Measurements from ENCODE around the gene APBA2. TPM values are rescaled to one million over a fixed set of nuclear protein-coding genes. Genes with fewer than 3 reads are reported as not detected.

APBA2 gene
- total RNA-seq, 1 experiment from 2014 or later: 53.3 TPM

GRCh38 chr15:29059871-29060640 lies 174.3 kb downstream of the APBA2 start:
- H3K27ac ChIP-seq: no peak overlapping the region
- H3K36me3 ChIP-seq: no peaks in the 10 kb centered on the region

DNA sequence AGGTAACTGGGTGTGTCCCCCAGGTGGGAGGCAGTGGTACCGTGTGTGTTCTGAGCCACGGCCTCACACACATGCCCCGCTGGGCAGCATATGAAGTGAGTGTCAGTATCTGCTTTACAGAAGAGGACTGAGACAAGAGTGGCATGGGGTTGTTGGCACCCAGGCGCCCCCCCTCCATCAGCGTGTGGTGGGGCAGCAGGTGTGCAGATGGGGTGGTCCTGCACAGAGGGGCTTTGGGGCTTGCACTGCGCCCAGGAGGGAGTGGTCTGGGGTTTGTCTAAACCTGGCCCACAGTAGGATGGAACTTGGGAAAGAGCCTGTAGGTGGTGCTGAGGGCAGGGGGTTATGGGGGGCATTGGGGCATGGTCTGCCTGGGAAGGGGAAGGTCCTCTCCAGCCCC lies 176.0 kb downstream of the APBA2 start:
- no peaks in the 10 kb centered on the region for H3K27me3 ChIP-seq (replicated peaks)
- no peaks in the 10 kb centered on the region for H3K36me3 ChIP-seq
- no peak for DNase-seq (ENCODE audit: low read depth in 1 of 2, low spot score in 2 of 2)
- no peaks in the 10 kb centered on the region for H3K4me1 ChIP-seq (replicated peaks)
- H3K9me3 ChIP-seq (replicated peaks): peaks cover 10% of the 10 kb centered on the region
- H3K27ac ChIP-seq: no peak overlapping the region
- H3K4me3 ChIP-seq: no peak overlapping the region

More at GRCh38 chr15:29059871-29060640, 174.3 kb downstream of the APBA2 start:
- H3K4me1 ChIP-seq (replicated peaks): no peaks in the 10 kb centered on the region
- DNase-seq (ENCODE audit: low read depth in 1 of 2, low spot score in 2 of 2): no peak
- no peak overlapping the region for H3K4me3 ChIP-seq
- H3K27me3 ChIP-seq (replicated peaks): no peaks in the 10 kb centered on the region
- H3K9me3 ChIP-seq (replicated peaks): peaks cover 10% of the 10 kb centered on the region

GRCh38 chr15:29062179-29062591 lies 176.4 kb downstream of the APBA2 start:
- no peak overlapping the region for H3K4me3 ChIP-seq
- no peaks in the 10 kb centered on the region for H3K36me3 ChIP-seq
- DNase-seq (ENCODE audit: low read depth in 1 of 2, low spot score in 2 of 2): no peak

DNA sequence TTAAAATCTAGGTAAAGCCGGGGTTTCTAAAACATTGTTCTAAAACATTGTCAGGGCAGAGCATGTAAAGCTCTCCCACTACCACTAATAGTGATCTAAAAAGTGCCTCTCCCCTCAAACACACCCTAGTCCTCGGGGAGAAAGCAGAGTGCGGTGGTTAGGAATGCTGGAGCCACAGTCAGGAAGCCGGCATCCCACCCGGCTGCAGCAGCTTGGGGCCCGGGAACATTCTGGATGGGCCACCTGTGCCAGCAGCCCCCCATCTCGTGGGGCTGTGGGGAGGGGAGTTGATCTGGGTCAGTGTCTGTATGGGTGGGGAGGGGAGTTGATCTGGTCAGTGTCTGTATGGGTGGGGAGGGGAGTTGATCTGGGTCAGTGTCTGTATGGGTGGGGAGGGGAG lies 176.9 kb downstream of the APBA2 start:
- Histone ChIP-seq H3K27me3 (replicated peaks) (no peaks in the 10 kb centered on the region), H3K36me3 (no peaks in the 10 kb centered on the region), H3K9me3 (replicated peaks) (peaks cover 10% of the 10 kb centered on the region), H3K4me3 (no peak overlapping the region), H3K27ac (no peak overlapping the region), H3K4me1 (replicated peaks) (no peaks in the 10 kb centered on the region)
- DNase-seq (ENCODE audit: low read depth in 1 of 2, low spot score in 2 of 2): no peak

More at GRCh38 chr15:29062179-29062591, 176.4 kb downstream of the APBA2 start:
- H3K4me1 ChIP-seq (replicated peaks): no peaks in the 10 kb centered on the region
- no peak overlapping the region for H3K27ac ChIP-seq
- no peaks in the 10 kb centered on the region for H3K27me3 ChIP-seq (replicated peaks)
- peaks cover 10% of the 10 kb centered on the region for H3K9me3 ChIP-seq (replicated peaks)

DNA sequence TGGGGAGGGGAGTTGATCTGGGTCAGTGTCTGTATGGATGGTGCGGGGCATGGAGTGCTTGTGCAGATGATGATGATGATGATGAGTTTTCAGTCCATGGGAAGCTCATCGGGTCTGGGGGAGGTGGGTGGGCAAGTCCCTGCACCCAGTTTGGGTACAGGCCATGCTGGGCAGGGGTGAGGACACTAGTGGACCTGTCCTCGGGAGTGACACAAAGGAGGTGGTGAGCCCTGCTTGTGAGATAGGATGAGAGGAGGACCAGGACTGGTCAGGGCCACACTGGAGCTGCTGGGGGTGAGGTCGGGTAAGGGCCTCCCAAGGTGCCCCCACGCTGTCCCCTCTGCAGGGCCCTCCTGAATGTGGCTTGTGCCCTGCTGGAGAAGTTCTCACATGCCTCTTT lies 177.9 kb downstream of the APBA2 start:
- Histone ChIP-seq H3K4me1 (replicated peaks) (no peaks in the 10 kb centered on the region), H3K4me3 (no peak overlapping the region), H3K27ac (no peak overlapping the region), H3K9me3 (replicated peaks) (peaks cover 10% of the 10 kb centered on the region), H3K27me3 (replicated peaks) (no peaks in the 10 kb centered on the region), H3K36me3 (no peaks in the 10 kb centered on the region)
- no peak for DNase-seq (ENCODE audit: low read depth in 1 of 2, low spot score in 2 of 2)

DNA sequence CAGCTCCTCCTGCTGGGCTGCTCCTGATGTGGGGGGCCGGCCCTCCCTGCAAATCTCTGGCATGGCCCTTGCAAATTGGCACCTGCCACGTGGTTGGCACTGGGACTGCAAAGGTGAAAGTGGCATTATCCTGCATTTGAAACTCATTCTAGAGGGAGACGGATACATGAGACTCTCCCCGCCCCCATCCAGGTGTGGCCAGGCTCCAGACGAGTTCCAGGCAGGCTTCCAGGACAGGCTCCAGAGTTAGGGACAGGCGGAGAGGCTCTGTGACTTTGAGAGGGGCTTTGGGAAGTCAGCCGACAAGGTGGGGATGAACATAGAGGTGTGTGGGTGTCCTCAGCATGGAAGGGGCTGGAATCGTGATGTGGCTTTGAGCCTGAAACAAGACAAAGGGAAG lies 178.5 kb downstream of the APBA2 start:
- Histone ChIP-seq H3K27me3 (replicated peaks) (no peaks in the 10 kb centered on the region), H3K27ac (no peak overlapping the region), H3K4me1 (replicated peaks) (peaks cover 3% of the 10 kb centered on the region), H3K9me3 (replicated peaks) (peaks cover 3% of the 10 kb centered on the region; the same call in 1 of the 2 replicates), H3K4me3 (no peak overlapping the region), H3K36me3 (no peaks in the 10 kb centered on the region)
- DNase-seq (ENCODE audit: low read depth in 1 of 2, low spot score in 2 of 2): no peak

DNA sequence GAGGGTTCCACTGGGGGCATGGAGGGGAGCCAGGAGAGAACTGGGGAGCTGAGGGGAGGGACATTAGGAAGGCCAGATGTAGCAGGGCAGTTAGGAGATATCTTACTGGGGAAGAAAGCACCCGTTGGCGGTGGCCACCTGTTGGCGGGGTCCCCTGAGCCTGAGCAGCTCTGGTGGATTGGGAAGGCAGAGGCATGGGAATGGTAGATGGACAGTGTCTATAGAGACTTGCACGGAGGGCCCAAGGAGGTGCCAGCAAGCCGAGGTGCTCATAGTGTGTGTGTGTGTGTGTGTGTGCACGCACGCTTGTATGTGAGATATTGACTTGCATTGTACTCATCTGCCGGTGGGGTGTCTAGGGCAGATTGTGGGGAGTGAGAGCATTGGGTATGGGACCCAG lies 179.0 kb downstream of the APBA2 start:
- H3K4me3 ChIP-seq: no peak overlapping the region
- no peak overlapping the region for H3K27ac ChIP-seq
- H3K36me3 ChIP-seq: no peaks in the 10 kb centered on the region
- DNase-seq (ENCODE audit: low read depth in 1 of 2, low spot score in 2 of 2): no peak
- no peaks in the 10 kb centered on the region for H3K27me3 ChIP-seq (replicated peaks)
- no peaks in the 10 kb centered on the region for H3K9me3 ChIP-seq (replicated peaks)
- peaks cover 8% of the 10 kb centered on the region for H3K4me1 ChIP-seq (replicated peaks)

GRCh38 chr15:29065571-29065970 lies 179.8 kb downstream of the APBA2 start:
- Histone ChIP-seq H3K9me3 (replicated peaks) (no peaks in the 10 kb centered on the region), H3K4me1 (replicated peaks) (peaks cover 16% of the 10 kb centered on the region), H3K27ac (no peak overlapping the region), H3K36me3 (no peaks in the 10 kb centered on the region), H3K27me3 (replicated peaks) (no peaks in the 10 kb centered on the region), H3K4me3 (no peak overlapping the region)
- no peak for DNase-seq (ENCODE audit: low read depth in 1 of 2, low spot score in 2 of 2)

DNA sequence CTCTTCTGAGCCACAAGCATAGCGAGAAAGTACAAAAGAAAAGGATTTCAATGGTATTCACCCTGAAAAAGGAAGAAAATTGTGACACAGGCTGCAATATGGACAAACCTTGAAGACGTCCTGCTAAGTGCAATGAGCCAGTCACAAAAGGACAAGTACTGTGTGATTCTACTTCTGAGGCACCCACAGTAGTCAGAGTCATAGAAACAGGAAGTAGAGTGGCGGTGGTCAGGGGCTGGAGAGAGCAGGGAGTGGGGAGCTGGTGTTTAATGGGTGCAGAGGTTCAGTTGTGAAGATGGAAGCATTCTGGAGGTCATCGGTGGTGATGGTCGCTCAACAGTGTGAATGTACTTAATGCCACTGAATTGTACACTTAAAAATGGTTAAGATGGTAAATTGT lies 180.5 kb downstream of the APBA2 start:
- Histone ChIP-seq H3K4me1 (replicated peaks) (peaks cover 21% of the 10 kb centered on the region), H3K27me3 (replicated peaks) (no peaks in the 10 kb centered on the region), H3K9me3 (replicated peaks) (no peaks in the 10 kb centered on the region), H3K4me3 (no peak overlapping the region), H3K36me3 (no peaks in the 10 kb centered on the region), H3K27ac (no peak overlapping the region)
- no peak for DNase-seq (ENCODE audit: low read depth in 1 of 2, low spot score in 2 of 2)

DNA sequence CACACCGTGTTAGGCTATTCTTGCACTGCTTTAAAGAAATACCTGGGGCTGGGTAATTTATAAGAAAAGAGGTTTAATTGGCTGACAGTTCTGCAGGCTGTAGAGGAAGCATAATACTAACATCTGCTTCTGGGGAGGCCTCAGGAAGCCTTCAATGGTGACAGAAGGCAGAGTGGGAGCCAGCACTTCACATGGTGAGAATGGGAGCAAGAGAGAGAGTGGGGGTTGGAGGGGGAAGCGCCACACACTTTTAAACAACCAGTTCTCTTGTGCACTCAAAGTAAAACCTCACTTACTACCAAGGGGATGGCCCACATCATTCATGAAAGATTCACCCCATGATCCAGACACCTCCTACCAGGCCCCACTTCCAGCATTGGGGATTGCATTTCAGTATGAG lies 181.1 kb downstream of the APBA2 start:
- Histone ChIP-seq H3K36me3 (no peaks in the 10 kb centered on the region), H3K27me3 (replicated peaks) (no peaks in the 10 kb centered on the region), H3K4me1 (replicated peaks) (peaks cover 21% of the 10 kb centered on the region), H3K27ac (no peak overlapping the region), H3K9me3 (replicated peaks) (no peaks in the 10 kb centered on the region), H3K4me3 (no peak overlapping the region)
- no peak for DNase-seq (ENCODE audit: low read depth in 1 of 2, low spot score in 2 of 2)

- DNase-seq (ENCODE audit: low read depth in 1 of 2, low spot score in 2 of 2): no peak
- Histone ChIP-seq H3K4me3 (no peak overlapping the region), H3K9me3 (replicated peaks) (no peaks in the 10 kb centered on the region), H3K27me3 (replicated peaks) (no peaks in the 10 kb centered on the region), H3K36me3 (no peaks in the 10 kb centered on the region), H3K4me1 (replicated peaks) (peaks cover 21% of the 10 kb centered on the region), H3K27ac (no peak overlapping the region)
Measured at GRCh38 chr15:29067949-29068348, 182.2 kb downstream of the APBA2 start.

DNA sequence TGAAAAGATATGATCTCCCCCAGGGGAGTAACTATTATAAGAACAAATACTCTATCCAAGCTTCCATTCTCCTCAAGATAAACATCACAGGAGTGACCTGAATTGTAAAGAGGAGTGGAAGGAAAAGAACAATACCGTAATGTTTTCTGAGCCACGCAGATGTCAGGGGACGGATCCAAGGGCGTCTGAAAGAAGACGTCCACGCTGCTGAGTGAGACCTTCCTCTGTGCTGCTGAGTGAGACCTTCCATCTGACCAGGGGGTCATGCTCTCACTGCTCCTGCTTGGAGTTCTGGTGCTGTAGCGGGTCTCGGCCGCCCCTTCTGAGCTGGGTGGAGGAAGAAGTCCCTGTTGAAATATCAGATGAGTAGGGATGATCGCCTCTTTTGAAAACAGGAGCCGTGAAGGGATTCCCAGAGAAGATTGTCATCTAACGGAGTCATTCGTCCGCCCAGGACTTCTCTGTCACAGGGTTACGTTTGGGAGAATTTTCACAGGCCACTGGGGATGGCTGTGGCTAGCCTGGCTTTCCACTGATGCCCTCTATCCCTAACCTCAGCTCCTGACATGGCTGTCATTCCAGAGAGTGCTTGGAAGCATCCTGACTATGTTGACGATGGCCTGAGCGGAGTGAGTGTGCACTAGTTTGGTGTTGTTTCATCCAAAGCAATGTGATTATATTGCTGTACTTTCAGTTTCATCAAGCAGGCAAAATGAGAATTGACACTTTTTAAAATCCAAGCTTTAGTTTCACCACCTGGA lies 184.9 kb downstream of the APBA2 start:
- H3K27me3 ChIP-seq (replicated peaks): no peaks in the 10 kb centered on the region
- DNase-seq (ENCODE audit: low read depth in 1 of 2, low spot score in 2 of 2): peak in 1 of 2 experiments; percentile 44
- no peak overlapping the region for H3K27ac ChIP-seq
- no peak overlapping the region for H3K4me3 ChIP-seq
- no peaks in the 10 kb centered on the region for H3K36me3 ChIP-seq
- no peaks in the 10 kb centered on the region for H3K9me3 ChIP-seq (replicated peaks)
- peaks cover 21% of the 10 kb centered on the region for H3K4me1 ChIP-seq (replicated peaks)

- no peaks in the 10 kb centered on the region for H3K9me3 ChIP-seq (replicated peaks)
- peaks cover 21% of the 10 kb centered on the region for H3K4me1 ChIP-seq (replicated peaks)
- H3K4me3 ChIP-seq: no peak overlapping the region
- H3K27ac ChIP-seq: no peak overlapping the region
- H3K27me3 ChIP-seq (replicated peaks): no peaks in the 10 kb centered on the region
- DNase-seq (ENCODE audit: low read depth in 1 of 2, low spot score in 2 of 2): no peak
- H3K36me3 ChIP-seq: no peaks in the 10 kb centered on the region
Measured at GRCh38 chr15:29071232-29071881, 185.6 kb downstream of the APBA2 start.

DNA sequence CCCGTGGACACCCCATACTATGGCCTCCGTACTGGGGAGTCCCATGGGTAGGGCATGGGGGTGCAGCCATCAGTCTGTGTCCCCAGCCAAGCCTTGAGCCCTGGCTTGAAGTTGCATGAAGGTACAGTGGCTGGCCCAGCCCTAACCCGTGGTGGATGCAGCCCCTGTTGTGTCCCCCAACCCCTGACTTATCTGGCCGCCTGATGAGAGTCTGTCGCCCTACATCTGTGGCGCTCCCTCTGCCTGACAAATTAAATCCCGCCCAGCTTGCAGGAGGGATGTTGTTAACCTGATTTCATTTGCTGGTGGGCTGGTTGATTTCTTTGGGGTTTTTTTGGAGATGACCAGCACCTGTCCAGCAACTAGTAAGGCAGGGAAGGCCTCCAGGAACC lies 186.1 kb downstream of the APBA2 start:
- peaks cover 21% of the 10 kb centered on the region for H3K4me1 ChIP-seq (replicated peaks)
- no peaks in the 10 kb centered on the region for H3K36me3 ChIP-seq
- no peak overlapping the region for H3K4me3 ChIP-seq
- H3K27ac ChIP-seq: no peak overlapping the region
- H3K27me3 ChIP-seq (replicated peaks): no peaks in the 10 kb centered on the region
- no peak for DNase-seq (ENCODE audit: low read depth in 1 of 2, low spot score in 2 of 2)
- no peaks in the 10 kb centered on the region for H3K9me3 ChIP-seq (replicated peaks)
